DMS153 treated with DMSO at 0.1 percent for 48 hours (cell line): ENCODE measurements around the gene KRT73.

Source experiments
- DNase-seq: peaks from one replicate; lab custom pipeline; 2025; ENCODE audit not compliant: unreplicated experiment; lab: John Stamatoyannopoulos, UW

KRT73 gene

GRCh38 chr12:52573743-52574142, 44.6 kb downstream of the KRT73 start, which contains the start of gene KRT74:
Gene KRT74 (minus strand): TSS chr12:52573843. CDS start chr12:52573777, 66 bp downstream.
- DNase-seq: no peak

- no peak for DNase-seq
Measured at GRCh38 chr12:52573306-52573705, 45.1 kb downstream of the KRT73 start.

- DNase-seq: no peak
Measured at GRCh38 chr12:52570511-52570910, 47.8 kb downstream of the KRT73 start.

- DNase-seq: no peak
Measured at GRCh38 chr12:52568111-52568510, 50.2 kb downstream of the KRT73 start.

- DNase-seq: no peak
Measured at GRCh38 chr12:52566847-52567291, 51.5 kb downstream of the KRT73 start.

GRCh38 chr12:52564582-52564981, 53.8 kb downstream of the KRT73 start:
- no peak for DNase-seq

GRCh38 chr12:52561880-52562449, 56.4 kb downstream of the KRT73 start:
- no peak for DNase-seq

GRCh38 chr12:52559979-52560378, 58.4 kb downstream of the KRT73 start:
- DNase-seq: no peak

GRCh38 chr12:52558781-52559445, 59.4 kb downstream of the KRT73 start:
- DNase-seq: no peak
